ENCODE results near the gene URGCP. TPM values are rescaled to one million over a fixed set of nuclear protein-coding genes. Genes with fewer than 3 reads are reported as not detected.

Gene URGCP
- total and polyA plus RNA-seq, 3 experiments from 2014 or later = 33.1 to 37.8 (median 34.7) TPM

GRCh38 chr7:43942250-43942649, 35.9 kb upstream of the URGCP start:
- H3K36me3 Mint-ChIP-seq = peaks cover 6 to 28% (median 7%) of the 10 kb centered on the region in 3 donors
- H3K36me3 ChIP-seq (ENCODE audit: insufficient read depth, low read length) = no peaks in the 10 kb centered on the region
- ChIA-PET CTCF (no interaction called here), POLR2A (no interaction called here)
- no peak overlapping the region for H3K4me3 Mint-ChIP-seq
- no peak overlapping the region for H3K27ac ChIP-seq (ENCODE audit: low read depth, low read length)
- no peaks in the 10 kb centered on the region for H3K9me3 ChIP-seq (ENCODE audit: low read length)
- no peak for DNase-seq
- no peaks in the 10 kb centered on the region for H3K4me1 Mint-ChIP-seq
- no peaks in the 10 kb centered on the region for H3K9me3 Mint-ChIP-seq
- H3K4me3 ChIP-seq (ENCODE audit: low read length) = no peak overlapping the region
- H3K27ac Mint-ChIP-seq = no peak overlapping the region
- H3K4me1 ChIP-seq (ENCODE audit: insufficient read depth, low read length) = no peaks in the 10 kb centered on the region
- H3K27me3 Mint-ChIP-seq = no peaks in the 10 kb centered on the region
- no peaks in the 10 kb centered on the region for H3K27me3 ChIP-seq (ENCODE audit: insufficient read depth, low read length, poor library complexity, severe bottlenecking)

DNA sequence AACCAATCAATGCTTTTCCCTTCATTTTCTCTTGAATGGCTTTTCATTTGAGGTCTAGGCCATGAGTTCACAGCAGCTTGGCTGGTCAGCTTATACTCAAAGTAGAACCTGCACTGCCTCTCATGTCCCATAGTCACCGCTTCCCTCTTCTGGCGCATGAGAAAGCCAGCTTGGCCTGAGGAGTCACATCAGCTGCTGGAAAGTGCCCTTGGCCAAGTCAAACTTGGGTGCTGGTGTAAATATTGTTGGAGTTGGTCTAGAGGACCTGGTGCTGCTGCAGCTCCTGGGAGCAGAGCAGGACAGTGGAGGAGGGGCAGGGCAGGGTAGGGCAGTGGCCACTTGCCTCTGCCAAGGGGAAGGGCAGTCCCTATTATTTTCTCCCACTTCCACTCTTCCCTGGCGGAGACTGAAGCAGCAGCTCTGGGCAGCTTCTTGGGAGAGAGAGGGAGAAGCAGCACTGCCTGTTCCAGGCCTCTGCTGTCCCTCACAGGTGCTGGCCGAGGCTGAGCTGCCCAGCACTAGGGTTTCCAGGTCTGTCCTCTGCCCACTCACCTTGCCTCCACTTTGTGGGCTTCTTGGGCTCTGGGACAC, 32.6 kb upstream of the URGCP start:
- no peaks in the 10 kb centered on the region for H3K27me3 ChIP-seq (ENCODE audit: insufficient read depth, low read length, poor library complexity, severe bottlenecking)
- no peak for DNase-seq
- POLR2A ChIA-PET = no interaction called here
- H3K9me3 Mint-ChIP-seq = no peaks in the 10 kb centered on the region
- H3K36me3 Mint-ChIP-seq = peaks cover 0 to 16% (median 3%) of the 10 kb centered on the region in 3 donors
- no peak overlapping the region for H3K4me3 Mint-ChIP-seq
- no peaks in the 10 kb centered on the region for H3K9me3 ChIP-seq (ENCODE audit: low read length)
- H3K4me1 Mint-ChIP-seq = no peaks in the 10 kb centered on the region
- CTCF ChIA-PET = no interaction called here
- no peaks in the 10 kb centered on the region for H3K27me3 Mint-ChIP-seq
- H3K4me1 ChIP-seq (ENCODE audit: insufficient read depth, low read length) = no peaks in the 10 kb centered on the region
- no peak overlapping the region for H3K27ac ChIP-seq (ENCODE audit: low read depth, low read length)
- no peaks in the 10 kb centered on the region for H3K36me3 ChIP-seq (ENCODE audit: insufficient read depth, low read length)
- H3K27ac Mint-ChIP-seq = no peak overlapping the region
- H3K4me3 ChIP-seq (ENCODE audit: low read length) = no peak overlapping the region

- no peak overlapping the region for H3K4me3 Mint-ChIP-seq
- DNase-seq = no peak
- H3K4me1 Mint-ChIP-seq = no peaks in the 10 kb centered on the region
- ChIA-PET CTCF (no interaction called here), POLR2A (no interaction called here)
- Histone ChIP-seq H3K27ac (ENCODE audit: low read depth, low read length) (no peak overlapping the region), H3K27me3 (ENCODE audit: insufficient read depth, low read length, poor library complexity, severe bottlenecking) (no peaks in the 10 kb centered on the region), H3K4me3 (ENCODE audit: low read length) (no peak overlapping the region), H3K36me3 (ENCODE audit: insufficient read depth, low read length) (no peaks in the 10 kb centered on the region), H3K4me1 (ENCODE audit: insufficient read depth, low read length) (no peaks in the 10 kb centered on the region), H3K9me3 (ENCODE audit: low read length) (no peaks in the 10 kb centered on the region)
- H3K27me3 Mint-ChIP-seq = no peaks in the 10 kb centered on the region
- peaks cover 0 to 4% (median 3%) of the 10 kb centered on the region in 3 donors for H3K36me3 Mint-ChIP-seq
- H3K27ac Mint-ChIP-seq = no peak overlapping the region
- H3K9me3 Mint-ChIP-seq = no peaks in the 10 kb centered on the region
Measured at GRCh38 chr7:43937444-43937843, 31.0 kb upstream of the URGCP start.

DNA sequence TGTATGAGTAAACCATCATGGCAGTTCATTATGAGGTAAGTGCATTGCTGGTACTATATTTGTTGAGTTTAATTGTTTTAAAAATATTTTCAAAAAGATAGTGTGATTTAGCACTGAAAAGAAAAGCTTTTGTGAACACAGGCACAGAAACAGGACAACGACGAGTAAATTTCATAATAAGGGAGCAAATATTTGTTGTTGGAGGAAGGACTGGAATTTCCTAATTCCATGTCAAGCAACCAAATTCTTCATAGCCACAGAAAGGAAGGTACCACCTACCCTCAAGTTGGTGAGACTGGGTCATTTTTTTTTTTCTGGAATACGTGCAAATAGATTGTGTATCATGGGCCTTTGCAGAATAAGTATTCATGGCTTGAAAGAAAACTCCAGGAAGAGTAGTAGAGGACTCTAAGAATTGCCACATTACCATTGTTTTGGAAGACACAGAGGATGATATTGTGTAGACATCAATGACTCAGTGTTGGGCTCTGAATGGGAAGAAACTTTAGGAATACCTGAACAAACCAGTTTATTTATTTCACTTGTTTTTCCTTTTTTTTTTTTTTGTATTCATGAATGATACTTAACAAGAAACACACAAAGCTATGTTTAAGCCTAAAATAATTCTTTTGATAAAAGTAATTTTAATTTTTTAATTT, 27.6 kb upstream of the URGCP start:
- H3K4me3 Mint-ChIP-seq = no peak overlapping the region
- Histone ChIP-seq H3K27ac (ENCODE audit: low read depth, low read length) (no peak overlapping the region), H3K9me3 (ENCODE audit: low read length) (no peaks in the 10 kb centered on the region), H3K4me3 (ENCODE audit: low read length) (no peak overlapping the region), H3K27me3 (ENCODE audit: insufficient read depth, low read length, poor library complexity, severe bottlenecking) (no peaks in the 10 kb centered on the region), H3K4me1 (ENCODE audit: insufficient read depth, low read length) (no peaks in the 10 kb centered on the region), H3K36me3 (ENCODE audit: insufficient read depth, low read length) (no peaks in the 10 kb centered on the region)
- no peaks in the 10 kb centered on the region for H3K4me1 Mint-ChIP-seq
- peaks cover 0 to 3% (median 2%) of the 10 kb centered on the region in 3 donors for H3K36me3 Mint-ChIP-seq
- POLR2A ChIA-PET = no interaction called here
- no peak for DNase-seq
- CTCF ChIA-PET = no interaction called here
- H3K9me3 Mint-ChIP-seq = no peaks in the 10 kb centered on the region
- H3K27ac Mint-ChIP-seq = no peak overlapping the region
- H3K27me3 Mint-ChIP-seq = no peaks in the 10 kb centered on the region

DNA sequence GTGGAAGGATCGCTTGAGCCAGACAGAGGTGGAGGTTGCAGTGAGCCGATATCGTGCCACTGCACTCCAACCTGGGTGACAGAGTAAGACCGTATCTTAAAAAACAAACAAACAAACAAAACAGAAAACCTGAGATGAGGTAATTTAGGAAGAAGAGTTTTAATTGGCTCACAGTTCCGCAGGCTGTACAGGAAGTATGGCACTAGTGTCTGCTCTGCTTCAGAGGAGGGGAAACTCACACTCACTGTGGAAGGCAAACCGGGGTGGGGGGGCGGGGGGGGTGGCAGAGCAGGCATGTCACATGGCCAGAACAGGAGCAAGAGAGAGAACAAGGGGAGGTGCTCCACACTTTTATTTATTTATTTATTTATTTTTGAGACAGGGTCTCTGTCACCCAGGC, 24.9 kb upstream of the URGCP start:
- Mint-ChIP-seq H3K27me3 (no peaks in the 10 kb centered on the region), H3K9me3 (no peaks in the 10 kb centered on the region), H3K4me3 (no peak overlapping the region), H3K27ac (peak overlapping the region in 1 of 8 donors; percentile 29), H3K36me3 (peaks cover 0 to 4% (median 2%) of the 10 kb centered on the region in 3 donors), H3K4me1 (peaks cover 11 to 19% (median 18%) of the 10 kb centered on the region in 3 donors)
- ChIA-PET CTCF (no interaction called here), POLR2A (interaction anchor here (0.7 kb wide), 1 partner anchor 28 kb away, joined by 3 read pairs; no protein-coding TSS in a partner anchor)
- H3K4me1 ChIP-seq (ENCODE audit: insufficient read depth, low read length) = peaks cover 11% of the 10 kb centered on the region
- H3K9me3 ChIP-seq (ENCODE audit: low read length) = no peaks in the 10 kb centered on the region
- no peak overlapping the region for H3K27ac ChIP-seq (ENCODE audit: low read depth, low read length)
- H3K36me3 ChIP-seq (ENCODE audit: insufficient read depth, low read length) = no peaks in the 10 kb centered on the region
- H3K27me3 ChIP-seq (ENCODE audit: insufficient read depth, low read length, poor library complexity, severe bottlenecking) = no peaks in the 10 kb centered on the region
- no peak overlapping the region for H3K4me3 ChIP-seq (ENCODE audit: low read length)
- no peak for DNase-seq

DNA sequence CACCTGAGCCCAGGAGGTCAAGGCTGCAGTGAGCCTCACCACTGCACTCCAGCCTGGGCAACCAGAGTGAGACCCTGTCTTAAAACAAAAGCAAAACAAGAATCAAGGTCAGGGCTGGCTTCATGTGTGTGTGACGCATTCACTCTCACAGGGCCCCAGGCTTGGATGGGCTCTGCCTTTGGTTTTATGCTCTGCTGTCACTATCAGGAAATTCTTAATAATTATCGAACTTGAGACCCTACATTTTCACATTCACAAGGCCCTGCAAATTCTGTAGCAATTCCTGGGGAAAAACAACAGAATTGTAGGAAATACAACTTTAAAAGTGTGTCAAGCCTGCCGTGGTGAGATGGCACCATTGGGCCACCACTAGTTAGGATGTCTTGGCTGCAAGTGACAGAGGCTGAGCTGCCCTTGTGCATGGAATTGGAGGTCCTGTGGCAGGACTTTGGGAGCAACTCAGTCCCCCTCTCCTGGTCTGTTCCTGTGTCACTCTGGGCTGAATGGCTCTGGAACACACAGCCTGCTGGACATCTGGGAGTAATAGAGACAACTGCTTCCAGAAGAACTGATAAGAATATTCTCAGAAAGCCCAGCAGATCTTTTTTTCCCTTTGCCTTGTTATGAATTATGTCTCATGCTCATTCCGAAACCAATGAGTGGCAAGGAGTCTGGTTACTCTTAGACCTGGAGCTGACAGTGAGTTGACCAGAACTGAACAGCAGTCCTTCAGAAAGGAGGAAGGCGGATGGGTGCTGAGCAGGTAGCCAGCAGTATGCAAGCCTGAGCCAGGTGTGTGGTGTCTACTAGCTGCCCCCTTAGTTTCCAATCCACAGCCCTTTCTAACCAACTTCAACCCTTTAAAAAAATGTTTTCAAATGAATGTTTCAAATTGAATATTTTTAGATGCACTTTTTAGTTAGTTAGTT, 23.4 kb upstream of the URGCP start:
- peaks cover 0 to 5% (median 4%) of the 10 kb centered on the region in 3 donors for H3K36me3 Mint-ChIP-seq
- POLR2A ChIA-PET = no interaction called here
- H3K27ac Mint-ChIP-seq = peak overlapping the region in 1 of 8 donors; percentile 48
- CTCF ChIA-PET = no interaction called here
- H3K27ac ChIP-seq (ENCODE audit: low read depth, low read length) = no peak overlapping the region
- H3K36me3 ChIP-seq (ENCODE audit: insufficient read depth, low read length) = no peaks in the 10 kb centered on the region
- H3K27me3 ChIP-seq (ENCODE audit: insufficient read depth, low read length, poor library complexity, severe bottlenecking) = no peaks in the 10 kb centered on the region
- no peak overlapping the region for H3K4me3 ChIP-seq (ENCODE audit: low read length)
- H3K4me1 Mint-ChIP-seq = peaks cover 17 to 29% (median 27%) of the 10 kb centered on the region in 3 donors
- peak overlapping the region in 1 of 7 donors; percentile 56 for H3K4me3 Mint-ChIP-seq
- DNase-seq = no peak
- H3K9me3 ChIP-seq (ENCODE audit: low read length) = no peaks in the 10 kb centered on the region
- no peaks in the 10 kb centered on the region for H3K27me3 Mint-ChIP-seq
- H3K4me1 ChIP-seq (ENCODE audit: insufficient read depth, low read length) = peaks cover 21% of the 10 kb centered on the region
- H3K9me3 Mint-ChIP-seq = no peaks in the 10 kb centered on the region

GRCh38 chr7:43927810-43928209, 21.4 kb upstream of the URGCP start:
- Histone ChIP-seq H3K27me3 (ENCODE audit: insufficient read depth, low read length, poor library complexity, severe bottlenecking) (no peaks in the 10 kb centered on the region), H3K4me1 (ENCODE audit: insufficient read depth, low read length) (peaks cover 25% of the 10 kb centered on the region), H3K9me3 (ENCODE audit: low read length) (no peaks in the 10 kb centered on the region), H3K4me3 (ENCODE audit: low read length) (no peak overlapping the region), H3K27ac (ENCODE audit: low read depth, low read length) (no peak overlapping the region), H3K36me3 (ENCODE audit: insufficient read depth, low read length) (no peaks in the 10 kb centered on the region)
- ChIA-PET CTCF (no interaction called here), POLR2A (no interaction called here)
- no peaks in the 10 kb centered on the region for H3K27me3 Mint-ChIP-seq
- no peaks in the 10 kb centered on the region for H3K9me3 Mint-ChIP-seq
- H3K36me3 Mint-ChIP-seq = peaks cover 0 to 4% (median 3%) of the 10 kb centered on the region in 3 donors
- H3K4me1 Mint-ChIP-seq = peaks cover 21 to 37% (median 34%) of the 10 kb centered on the region in 3 donors
- peak overlapping the region in 5 of 7 donors; percentile 38 to 95 (median 55) for H3K4me3 Mint-ChIP-seq
- DNase-seq = no peak
- peak overlapping the region in 7 of 8 donors; percentile 64 to 98 (median 81) for H3K27ac Mint-ChIP-seq

DNA sequence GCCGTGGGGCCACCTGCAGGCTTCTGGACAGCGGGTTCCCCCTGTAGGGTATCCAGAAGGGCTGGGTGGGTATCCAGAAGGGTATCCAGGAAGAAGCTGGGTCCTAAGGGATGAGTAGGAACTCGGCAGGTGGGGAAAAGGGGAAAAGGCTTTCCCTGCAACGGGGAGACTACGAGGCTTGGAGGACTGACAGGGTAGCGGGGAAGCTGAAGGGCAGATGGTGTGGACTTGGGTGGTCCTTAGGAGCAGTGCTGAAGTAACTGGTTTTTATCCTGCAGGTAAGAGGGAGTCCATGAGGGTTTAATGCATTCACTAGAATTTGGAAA, 20.4 kb upstream of the URGCP start:
- Mint-ChIP-seq H3K36me3 (peaks cover 0 to 4% (median 3%) of the 10 kb centered on the region in 3 donors), H3K4me3 (peak overlapping the region; percentile 84 to 95 (median 92))
- POLR2A ChIA-PET = interaction anchor here (1.6 kb wide), 3 partner anchors 20 to 959 kb away, joined by 3 to 10 read pairs (median 7); partner anchors contain the start of genes MRPS24, PURB and URGCP

More for the DNA sequence above, 20.4 kb upstream of the URGCP start:
- peak overlapping the region; percentile 72 for H3K4me3 ChIP-seq (ENCODE audit: low read length)
- CTCF ChIA-PET = no interaction called here
- DNase-seq = no peak
- peaks cover 25% of the 10 kb centered on the region for H3K4me1 ChIP-seq (ENCODE audit: insufficient read depth, low read length)
- Mint-ChIP-seq H3K27me3 (no peaks in the 10 kb centered on the region), H3K27ac (peak overlapping the region; percentile 74 to 98 (median 96)), H3K9me3 (no peaks in the 10 kb centered on the region), H3K4me1 (peaks cover 21 to 40% (median 34%) of the 10 kb centered on the region in 3 donors)
- no peaks in the 10 kb centered on the region for H3K9me3 ChIP-seq (ENCODE audit: low read length)
- H3K27me3 ChIP-seq (ENCODE audit: insufficient read depth, low read length, poor library complexity, severe bottlenecking) = no peaks in the 10 kb centered on the region
- H3K27ac ChIP-seq (ENCODE audit: low read depth, low read length) = peak overlapping the region; percentile 92
- no peaks in the 10 kb centered on the region for H3K36me3 ChIP-seq (ENCODE audit: insufficient read depth, low read length)
